RWPE2 (cell line): ENCODE data around the gene TMEM128.
A peak's percentile ranks its signal among the peaks of the same experiment; 100 is the strongest.
"Not testable (repeated sequence)": the region's sequence is repeated elsewhere in the genome, so short reads cannot be mapped to it uniquely, and the experiment has no call there.

Experiments used
- ATAC-seq: fragments of 200-7000 bp; cut with Tn5 transposase; 3 replicates; pipeline ENCODE4 v1.9.1; 2021; ENCODE audit warnings: low read depth
- DNase-seq: peaks from one replicate; pipeline ENCODE4 v3.0.0-alpha.2; 2020; ENCODE audit warnings: low spot score
- H3K27ac ChIP-seq: fragments of 450-650 bp; 2 replicates; pipeline ENCODE4 v1.5.1; 2017; ENCODE audit warnings: mild to moderate bottlenecking; ENCODE audit not compliant: poor library complexity, severe bottlenecking
- H3K27me3 ChIP-seq: fragments of 250-450 bp; sonication (Bioruptor Pico); 2 replicates; pipeline ENCODE4 v1.5.1; 2021; ENCODE audit warnings: mild to moderate bottlenecking, moderate library complexity; ENCODE audit not compliant: insufficient read depth, poor library complexity, severe bottlenecking
- H3K36me3 ChIP-seq: fragments of 250-450 bp; sonication (Bioruptor Pico); 2 replicates; pipeline ENCODE4 v1.5.1; 2020; ENCODE audit warnings: low read depth, mild to moderate bottlenecking, moderate library complexity
- H3K4me1 ChIP-seq: fragments of 250-450 bp; sonication (Bioruptor Pico); 2 replicates; pipeline ENCODE4 v1.5.1; 2021; ENCODE audit warnings: mild to moderate bottlenecking, moderate library complexity; ENCODE audit not compliant: insufficient read depth, poor library complexity, severe bottlenecking
- H3K4me3 ChIP-seq: fragments of 250-450 bp; sonication (Bioruptor Pico); 2 replicates; pipeline ENCODE4 v1.5.1; 2021; ENCODE audit warnings: mild to moderate bottlenecking, moderate library complexity; ENCODE audit not compliant: severe bottlenecking
- H3K9me3 ChIP-seq: fragments of 250-450 bp; sonication (Bioruptor Pico); 2 replicates; pipeline ENCODE4 v1.5.1; 2021; ENCODE audit warnings: mild to moderate bottlenecking, moderate library complexity; ENCODE audit not compliant: severe bottlenecking
- CTCF ChIP-seq: fragments of 450-650 bp; IDR thresholded peaks from one replicate; pipeline ENCODE4 v1.5.1; 2017; ENCODE audit warnings: mild to moderate bottlenecking, moderate library complexity; ENCODE audit not compliant: poor library complexity, severe bottlenecking

The TMEM128 gene

GRCh38 chr4:4247696-4248028 lies 361 bp downstream of the TMEM128 start:
- peak overlapping the region; percentile 79 for H3K4me3 ChIP-seq
- H3K27me3 ChIP-seq: no peaks in the 10 kb centered on the region
- ATAC-seq: peak; percentile 7
- TF ChIP-seq CTCF: no peak
- H3K4me1 ChIP-seq: peaks cover 5% of the 10 kb centered on the region
- H3K9me3 ChIP-seq: no peaks in the 10 kb centered on the region
- DNase-seq: no peak
- peak overlapping the region; percentile 45 for H3K27ac ChIP-seq
- H3K36me3 ChIP-seq: peaks cover 37% of the 10 kb centered on the region

DNA sequence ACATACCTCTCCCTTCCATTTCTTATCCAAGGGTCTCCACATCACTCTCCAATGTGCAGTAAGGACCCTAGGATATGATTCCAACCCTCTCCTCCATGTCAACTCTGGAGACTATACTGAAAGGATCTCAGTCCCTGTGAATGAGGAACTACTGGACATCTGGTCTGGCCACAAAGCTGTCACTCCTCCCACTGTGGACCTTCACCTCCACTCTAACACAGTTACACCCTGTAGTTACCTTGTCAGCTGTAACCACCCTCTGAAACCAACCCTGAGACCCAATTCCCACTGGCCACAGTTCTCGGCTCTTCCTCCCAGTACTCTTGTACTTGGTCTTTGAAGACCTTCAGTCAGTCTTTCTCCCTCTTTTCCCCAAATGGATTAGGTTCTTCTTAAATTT lies 2.9 kb downstream of the TMEM128 start:
- H3K27me3 ChIP-seq: no peaks in the 10 kb centered on the region
- H3K4me3 ChIP-seq: no peak overlapping the region
- peaks cover 60% of the 10 kb centered on the region for H3K36me3 ChIP-seq
- ATAC-seq: no peak
- peaks cover 5% of the 10 kb centered on the region for H3K4me1 ChIP-seq
- DNase-seq: no peak
- TF ChIP-seq CTCF: no peak
- H3K27ac ChIP-seq: no peak overlapping the region
- no peaks in the 10 kb centered on the region for H3K9me3 ChIP-seq

DNA sequence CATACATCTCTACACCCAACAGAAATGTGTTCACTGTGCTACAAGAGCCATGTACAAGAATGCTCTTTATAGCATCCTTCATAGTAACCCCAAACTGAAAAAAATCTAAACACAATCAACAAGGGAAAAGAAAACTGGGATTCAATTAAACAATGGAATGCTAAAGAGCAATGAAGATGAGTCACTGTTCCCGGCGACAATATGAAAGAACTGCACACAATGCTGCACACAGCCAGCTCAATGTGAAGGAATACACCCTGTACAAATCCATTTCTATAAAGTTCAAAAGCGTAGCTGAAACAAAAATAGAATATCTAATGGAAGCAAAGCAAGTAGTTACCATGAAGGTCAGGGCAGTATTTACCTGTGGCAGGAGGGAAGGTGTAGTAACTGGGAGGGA lies 8.5 kb downstream of the TMEM128 start:
- not testable (repeated sequence) for H3K9me3 ChIP-seq, DNase-seq, H3K27me3 ChIP-seq, H3K4me1 ChIP-seq, ATAC-seq, H3K27ac ChIP-seq, H3K4me3 ChIP-seq
- H3K36me3 ChIP-seq: peaks cover 49% of the 10 kb centered on the region

- no peak for TF ChIP-seq CTCF
- peaks cover 2% of the 10 kb centered on the region for H3K9me3 ChIP-seq
- H3K4me3 ChIP-seq: no peak overlapping the region
- no peaks in the 10 kb centered on the region for H3K4me1 ChIP-seq
- no peak for DNase-seq
- H3K27me3 ChIP-seq: peaks cover 12% of the 10 kb centered on the region
- H3K27ac ChIP-seq: no peak overlapping the region
- no peaks in the 10 kb centered on the region for H3K36me3 ChIP-seq
- ATAC-seq: no peak
Observed at GRCh38 chr4:4233610-4234009, 14.4 kb downstream of the TMEM128 start.

GRCh38 chr4:4228356-4228668 lies 19.7 kb downstream of the TMEM128 start:
- DNase-seq: no peak
- no peak for TF ChIP-seq CTCF
- H3K27me3 ChIP-seq: peaks cover 41% of the 10 kb centered on the region
- H3K4me1 ChIP-seq: no peaks in the 10 kb centered on the region
- H3K36me3 ChIP-seq: no peaks in the 10 kb centered on the region
- H3K4me3 ChIP-seq: no peak overlapping the region
- ATAC-seq: no peak
- no peak overlapping the region for H3K27ac ChIP-seq
- no peaks in the 10 kb centered on the region for H3K9me3 ChIP-seq
